GM21825 (cell line): ENCODE data around the gene MAML3.
"Not testable (repeated sequence)": the region's sequence is repeated elsewhere in the genome, so short reads cannot be mapped to it uniquely, and the experiment has no call there.

Experiments used
- ATAC-seq: cut with Tn5 transposase; IDR thresholded peaks from one replicate; pipeline ENCODE4 v1.9.1; 2021; ENCODE audit warnings: mild to moderate bottlenecking, moderate library complexity; ENCODE audit not compliant: unreplicated experiment

MAML3 gene

GRCh38 chr4:139711461-139711860, 442.5 kb downstream of the MAML3 start:
- ATAC-seq = no peak

GRCh38 chr4:139710073-139710472, 443.9 kb downstream of the MAML3 start:
- ATAC-seq = no peak

GRCh38 chr4:139709660-139710059, 444.3 kb downstream of the MAML3 start:
- ATAC-seq = no peak

- ATAC-seq = no peak
These were observed 449.0 kb downstream of the MAML3 start for GRCh38 chr4:139704915-139705485.

GRCh38 chr4:139700568-139700967, 453.4 kb downstream of the MAML3 start:
- ATAC-seq = no peak

GRCh38 chr4:139698167-139698925, 455.6 kb downstream of the MAML3 start:
- ATAC-seq = not testable (repeated sequence)

- ATAC-seq = no peak
These were observed 457.5 kb downstream of the MAML3 start for GRCh38 chr4:139696491-139696890.

- ATAC-seq = no peak
These were observed 459.4 kb downstream of the MAML3 start for GRCh38 chr4:139694522-139695107.

- ATAC-seq = no peak
These were observed 461.5 kb downstream of the MAML3 start for GRCh38 chr4:139692309-139693012.

GRCh38 chr4:139690419-139690818, 463.6 kb downstream of the MAML3 start:
- no peak for ATAC-seq

GRCh38 chr4:139689093-139689722, 464.8 kb downstream of the MAML3 start:
- ATAC-seq = no peak

- no peak for ATAC-seq
These were observed 467.0 kb downstream of the MAML3 start for GRCh38 chr4:139686988-139687387.

GRCh38 chr4:139686130-139686529, 467.9 kb downstream of the MAML3 start:
- ATAC-seq = no peak

- no peak for ATAC-seq
These were observed 468.8 kb downstream of the MAML3 start for GRCh38 chr4:139685180-139685579.

GRCh38 chr4:139684351-139684750, 469.6 kb downstream of the MAML3 start:
- no peak for ATAC-seq

GRCh38 chr4:139682741-139683151, 471.2 kb downstream of the MAML3 start:
- ATAC-seq = no peak

- ATAC-seq = no peak
These were observed 471.7 kb downstream of the MAML3 start for GRCh38 chr4:139682309-139682708.

- no peak for ATAC-seq
These were observed 476.9 kb downstream of the MAML3 start for GRCh38 chr4:139676913-139677585.

GRCh38 chr4:139676365-139676764, 477.6 kb downstream of the MAML3 start:
- no peak for ATAC-seq

GRCh38 chr4:139675651-139676050, 478.3 kb downstream of the MAML3 start:
- no peak for ATAC-seq
